ENCODE data around the gene PLCB4.

- TF ChIP-seq EZH2phosphoT487 (conservative IDR thresholded peaks at IDR 0.05; ENCODE audit: low read length), result no peak
- TF ChIP-seq, protein P1, sequence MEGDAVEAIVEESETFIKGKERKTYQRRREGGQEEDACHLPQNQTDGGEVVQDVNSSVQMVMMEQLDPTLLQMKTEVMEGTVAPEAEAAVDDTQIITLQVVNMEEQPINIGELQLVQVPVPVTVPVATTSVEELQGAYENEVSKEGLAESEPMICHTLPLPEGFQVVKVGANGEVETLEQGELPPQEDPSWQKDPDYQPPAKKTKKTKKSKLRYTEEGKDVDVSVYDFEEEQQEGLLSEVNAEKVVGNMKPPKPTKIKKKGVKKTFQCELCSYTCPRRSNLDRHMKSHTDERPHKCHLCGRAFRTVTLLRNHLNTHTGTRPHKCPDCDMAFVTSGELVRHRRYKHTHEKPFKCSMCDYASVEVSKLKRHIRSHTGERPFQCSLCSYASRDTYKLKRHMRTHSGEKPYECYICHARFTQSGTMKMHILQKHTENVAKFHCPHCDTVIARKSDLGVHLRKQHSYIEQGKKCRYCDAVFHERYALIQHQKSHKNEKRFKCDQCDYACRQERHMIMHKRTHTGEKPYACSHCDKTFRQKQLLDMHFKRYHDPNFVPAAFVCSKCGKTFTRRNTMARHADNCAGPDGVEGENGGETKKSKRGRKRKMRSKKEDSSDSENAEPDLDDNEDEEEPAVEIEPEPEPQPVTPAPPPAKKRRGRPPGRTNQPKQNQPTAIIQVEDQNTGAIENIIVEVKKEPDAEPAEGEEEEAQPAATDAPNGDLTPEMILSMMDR (IDR thresholded peaks at IDR 0.05; ENCODE audit: insufficient read depth, low read length, poor library complexity, severe bottlenecking), result no peak
Observed at GRCh38 chr20:9210356-9210755, 141.5 kb downstream of the PLCB4 start.

Measured in SU-DHL-6 (cell line).